A549 (cell line): ENCODE results near the gene IGSF9B. TPM values are rescaled to one million over a fixed set of nuclear protein-coding genes. Genes with fewer than 3 reads are reported as not detected.

Experiments
- ATAC-seq, 2 experiments: fragments of 200-7000 bp in 1 of 2; fragments of >200 bp in 1 of 2; cut with Nextera tagmentation in 1 of 2; cut with Tn5 transposase in 1 of 2; 3 replicates each; pipeline versions ENCODE4 v1.8.0 to v1.9.1; 2018 to 2020; ENCODE audit warnings: mild to moderate bottlenecking in 1 of 2, moderate library complexity in 1 of 2
- CTCF ChIA-PET: fragments of 300-600 bp; sonication (Branson Sonifier 250); formaldehyde crosslinking; extraction: SDS; loops from one replicate; lab custom pipeline; 2021; ENCODE audit warnings: antibody characterized with exemption, inconsistent platforms; lab: Yijun Ruan, JAX
- POLR2A ChIA-PET: fragments of 350-600 bp; formaldehyde crosslinking; extraction: SDS; loops from one replicate; lab custom pipeline; 2021; ENCODE audit warnings: antibody characterized with exemption, inconsistent platforms; lab: Yijun Ruan, JAX
- DNase-seq, 2 experiments: peaks; one replicate each; pipeline versions ENCODE4 v3.0.0 to v3.0.0-alpha.2; 2011 to 2016; ENCODE audit warnings: low read depth in 1 of 2, low spot score in 1 of 2
- FAIRE-seq: peaks from 2 replicates; lab custom pipeline; 2011; peaks lifted over from hg19 to GRCh38; lab: Jason Lieb, UNC
- H3K27ac ChIP-seq, 2 experiments: fragments of >200 bp; sonication (Bioruptor Twin); formaldehyde crosslinking; 3 replicates each; pipeline ENCODE4 v1.5.1; 2016 to 2017
- H3K4me1 ChIP-seq: fragments of >200 bp; sonication (Bioruptor Twin); formaldehyde crosslinking; 3 replicates; pipeline ENCODE4 v1.6.1; 2016
- H3K4me2 ChIP-seq: fragments of >200 bp; sonication (Bioruptor Twin); formaldehyde crosslinking; 3 replicates; pipeline ENCODE4 v1.6.1; 2016
- H3K4me3 ChIP-seq: fragments of >200 bp; sonication (Bioruptor Twin); formaldehyde crosslinking; 3 replicates; pipeline ENCODE4 v1.5.1; 2016
- H3K9me3 ChIP-seq: fragments of >200 bp; sonication (Bioruptor Twin); formaldehyde crosslinking; 3 replicates; pipeline ENCODE4 v1.6.1; 2016
- ATOH8 ChIP-seq: fragments of 250-450 bp; sonication (Bioruptor Pico); IDR thresholded peaks from 2 replicates; pipeline ENCODE4 v1.5.0; 2020; ENCODE audit warnings: low read depth, mild to moderate bottlenecking, moderate library complexity
- BHLHE40 ChIP-seq: IDR thresholded peaks from 2 replicates; pipeline ENCODE4 v1.6.1; 2012; ENCODE audit warnings: low read depth, low read length, inconsistent platforms
- CBX2 ChIP-seq: fragments of 200-600 bp; sonication (generic); IDR thresholded peaks from 2 replicates; pipeline ENCODE4 v1.6.1; 2016; ENCODE audit warnings: low read depth, mild to moderate bottlenecking, borderline replicate concordance
- CBX8 ChIP-seq: fragments of 200-600 bp; sonication (generic); IDR thresholded peaks from 2 replicates; pipeline ENCODE4 v1.6.1; 2016
- CTCF ChIP-seq: fragments of >200 bp; sonication (Bioruptor Twin); formaldehyde crosslinking; IDR thresholded peaks from 3 replicates; pipeline ENCODE4 v1.5.1; 2016
- E2F6 ChIP-seq: IDR thresholded peaks from 2 replicates; pipeline ENCODE4 v1.6.1; 2012; ENCODE audit warnings: low read depth, borderline replicate concordance
- EHF ChIP-seq: fragments of 250-450 bp; sonication (Bioruptor Pico); IDR thresholded peaks from 2 replicates; pipeline ENCODE4 v1.5.0; 2020; ENCODE audit warnings: mild to moderate bottlenecking
- EHMT2 ChIP-seq: fragments of 200-600 bp; sonication (generic); IDR thresholded peaks from 2 replicates; pipeline ENCODE4 v1.6.1; 2016; ENCODE audit warnings: antibody characterized with exemption, low read depth, mild to moderate bottlenecking, moderate library complexity
- ELK1 ChIP-seq: fragments of 150-350 bp; IDR thresholded peaks from 2 replicates; pipeline ENCODE4 v1.6.1; 2014; ENCODE audit warnings: low read depth, mild to moderate bottlenecking, low read length
- EP300 ChIP-seq, 2 experiments: fragments of >200 bp; sonication (Bioruptor Twin); formaldehyde crosslinking; IDR thresholded peaks; 2 replicates in 1 of 2; 3 replicates in 1 of 2; pipeline ENCODE4 v1.6.1; 2016 to 2017
- ESRRA ChIP-seq: fragments of 150-350 bp; IDR thresholded peaks from 2 replicates; pipeline ENCODE4 v1.6.1; 2014; ENCODE audit warnings: mild to moderate bottlenecking, low read length, borderline replicate concordance
- FOSB ChIP-seq: fragments of 250-450 bp; sonication (Bioruptor Pico); IDR thresholded peaks from 2 replicates; pipeline ENCODE4 v1.5.0; 2020; ENCODE audit warnings: mild to moderate bottlenecking, moderate library complexity
- FOXS1 ChIP-seq: fragments of 250-450 bp; sonication (Bioruptor Pico); IDR thresholded peaks from 2 replicates; pipeline ENCODE4 v1.5.0; 2020; ENCODE audit warnings: mild to moderate bottlenecking, moderate library complexity
- GATA3 ChIP-seq: IDR thresholded peaks from 2 replicates; pipeline ENCODE4 v1.6.1; 2012; ENCODE audit warnings: borderline replicate concordance
- HEYL ChIP-seq: fragments of 250-450 bp; sonication (Bioruptor Pico); IDR thresholded peaks from 2 replicates; pipeline ENCODE4 v1.8.0; 2021; ENCODE audit warnings: mild to moderate bottlenecking, moderate library complexity
- HOXB13 ChIP-seq: fragments of 250-450 bp; sonication (Bioruptor Pico); IDR thresholded peaks from 2 replicates; pipeline ENCODE4 v1.5.0; 2020; ENCODE audit warnings: low read depth, mild to moderate bottlenecking, moderate library complexity
- HOXB5 ChIP-seq: fragments of 250-450 bp; sonication (Bioruptor Pico); IDR thresholded peaks from 2 replicates; pipeline ENCODE4 v1.5.0; 2020; ENCODE audit warnings: mild to moderate bottlenecking, moderate library complexity
- JUNB ChIP-seq: fragments of >200 bp; sonication (Bioruptor Twin); formaldehyde crosslinking; IDR thresholded peaks from 2 replicates; pipeline ENCODE4 v1.6.1; 2016
- MAX ChIP-seq: IDR thresholded peaks from 2 replicates; pipeline ENCODE4 v1.6.1; 2012
- MAZ ChIP-seq: fragments of 150-350 bp; IDR thresholded peaks from 2 replicates; pipeline ENCODE4 v1.6.1; 2014; ENCODE audit warnings: antibody characterized with exemption, low read depth, low read length, borderline replicate concordance
- PHF8 ChIP-seq: fragments of 200-600 bp; sonication (generic); IDR thresholded peaks from 2 replicates; pipeline ENCODE4 v1.6.1; 2016; ENCODE audit warnings: low read depth, mild to moderate bottlenecking, antibody characterized with exemption, moderate library complexity, borderline replicate concordance
- POLR2A ChIP-seq: IDR thresholded peaks from 2 replicates; pipeline ENCODE4 v1.6.1; 2012; ENCODE audit warnings: mild to moderate bottlenecking, low read length
- RAD21 ChIP-seq, 2 experiments: fragments of >200 bp in 1 of 2; sonication (Bioruptor Twin) in 1 of 2; formaldehyde crosslinking in 1 of 2; IDR thresholded peaks in 1 of 2; conservative IDR thresholded peaks in 1 of 2; 2 replicates in 1 of 2; 3 replicates in 1 of 2; pipeline ENCODE4 v1.6.1; 2012 to 2018; ENCODE audit warnings: inconsistent platforms in 1 of 2
- RFX5 ChIP-seq: fragments of 450-650 bp; IDR thresholded peaks from 2 replicates; pipeline ENCODE4 v1.7.1; 2014; ENCODE audit warnings: antibody characterized with exemption, mild to moderate bottlenecking, moderate library complexity
- SMC3 ChIP-seq: fragments of >200 bp; sonication (Bioruptor Twin); formaldehyde crosslinking; IDR thresholded peaks from 3 replicates; pipeline ENCODE4 v1.6.1; 2018; ENCODE audit warnings: inconsistent platforms
- TFCP2L1 ChIP-seq: fragments of 250-450 bp; sonication (Bioruptor Pico); IDR thresholded peaks from 2 replicates; pipeline ENCODE4 v1.5.0; 2021; ENCODE audit warnings: mild to moderate bottlenecking
- TP53 ChIP-seq: fragments of 250-450 bp; sonication (Bioruptor Pico); IDR thresholded peaks from 2 replicates; pipeline ENCODE4 v1.5.0; 2021; ENCODE audit warnings: mild to moderate bottlenecking, moderate library complexity
- ZSCAN20 ChIP-seq: fragments of 250-450 bp; sonication (Bioruptor Pico); IDR thresholded peaks from 2 replicates; pipeline ENCODE4 v1.8.0; 2022; ENCODE audit warnings: mild to moderate bottlenecking, moderate library complexity
- WGBS: methylation state at CpG from one replicate; pipeline ENCODE4 v1.1.6; 2017; ENCODE audit errors: missing lambda C conversion rate; 5-methylcytosine and 5-hydroxymethylcytosine counted together
- polyA plus RNA-seq, 4 experiments: library from polyadenylated mRNA; depleted of rRNA in 3 of 4; stranded (reverse); fragments of >200 nt; fragmentation: RNase III in 1 of 4; extraction: RNeasy Plus Mini Kit Qiagen cat#74134 plus additional on column Dnase treatment in 1 of 4; gene quantifications; 2 replicates in 3 of 4; 3 replicates in 1 of 4; pipeline ENCODE4 v1.2.3, GENCODE V29; 2011 to 2017

IGSF9B gene
- polyA plus RNA-seq, 2 of the 4 experiments (the other 2 are of a cell fraction) = 0.41 to 0.61 TPM

GRCh38 chr11:133942577-133942976, 14.2 kb downstream of the IGSF9B start:
- Histone ChIP-seq H3K4me2 (no peak overlapping the region), H3K4me1 (no peaks in the 10 kb centered on the region), H3K27ac (no peak overlapping the region), H3K4me3 (no peak overlapping the region), H3K9me3 (no peaks in the 10 kb centered on the region)
- ChIA-PET CTCF (interaction anchor here (1.8 kb wide), 1 partner anchor 15 kb away, joined by 7 read pairs; no protein-coding TSS in a partner anchor), POLR2A (no interaction called here)
- WGBS = 64% methylated on average over 7 of the region's 7 CpGs
- FAIRE-seq = no peak
- TF ChIP-seq POLR2A = no peak
- TF ChIP-seq MAZ = no peak
- no peak for TF ChIP-seq HOXB13 (CRISPR knock-in tag)
- no peak for ATAC-seq
- no peak for DNase-seq

- Histone ChIP-seq H3K4me2 (no peak overlapping the region), H3K4me3 (no peak overlapping the region), H3K27ac (no peak overlapping the region), H3K4me1 (no peaks in the 10 kb centered on the region), H3K9me3 (no peaks in the 10 kb centered on the region)
- no peak for DNase-seq
- CTCF ChIA-PET = no interaction called here
- TF ChIP-seq CBX8 (no peak), JUNB (no peak), MAZ (no peak), FOSB (CRISPR knock-in tag) (no peak), E2F6 (no peak), HOXB5 (CRISPR knock-in tag) (no peak), ELK1 (no peak), ESRRA (no peak), MAX (no peak), EHMT2 (no peak), TP53 (CRISPR knock-in tag) (no peak), RFX5 (no peak), EP300 (IDR thresholded peaks at IDR 0.05) (no peak), RAD21 (conservative IDR thresholded peaks at IDR 0.05 in 1 of 2, IDR thresholded peaks at IDR 0.05 in 1 of 2) (no peak), HEYL (CRISPR knock-in tag) (no peak), TFCP2L1 (CRISPR knock-in tag) (no peak), BHLHE40 (no peak), SMC3 (no peak)
- FAIRE-seq = no peak
- POLR2A ChIA-PET = no interaction called here
- WGBS = 85% methylated on average over 13 of the region's 13 CpGs
- no peak for ATAC-seq
Observed at GRCh38 chr11:133941546-133941945, 15.2 kb downstream of the IGSF9B start.

- Histone ChIP-seq H3K4me2 (no peak overlapping the region), H3K4me1 (no peaks in the 10 kb centered on the region), H3K4me3 (no peak overlapping the region), H3K27ac (no peak overlapping the region), H3K9me3 (no peaks in the 10 kb centered on the region)
- POLR2A ChIA-PET = no interaction called here
- TF ChIP-seq PHF8 (no peak), FOXS1 (CRISPR knock-in tag) (no peak), CTCF (no peak), BHLHE40 (no peak), ATOH8 (CRISPR knock-in tag) (no peak), GATA3 (no peak), CBX2 (no peak), ZSCAN20 (CRISPR knock-in tag) (no peak), E2F6 (no peak), FOSB (CRISPR knock-in tag) (no peak), EHMT2 (no peak), EP300 (IDR thresholded peaks at IDR 0.05) (no peak), EHF (CRISPR knock-in tag) (no peak)
- 90% methylated on average over 55 of the region's 56 CpGs for WGBS
- no peak for FAIRE-seq
- ATAC-seq = no peak
- CTCF ChIA-PET = no interaction called here
- DNase-seq = no peak
Observed at GRCh38 chr11:133940034-133940433, 16.7 kb downstream of the IGSF9B start.
